Activated CD4-positive, alpha-beta T cell treated with anti-CD3 and anti-CD28 coated beads, Interleukin-2, Interleukin-4, amounts not matched to agents 100 ng/mL and 50 ng/mL, durations not matched to agents 16 hours and 8 hours (primary cell): ENCODE data around the gene GUCY2C.
"Not testable (repeated sequence)": the region's sequence is repeated elsewhere in the genome, so short reads cannot be mapped to it uniquely, and the experiment has no call there.

Experiments
- DNase-seq: peaks from one replicate; pipeline ENCODE4 v3.0.0-alpha.2; 2020; ENCODE audit warnings: low spot score

Gene GUCY2C

GRCh38 chr12:14696265-14696741, at the start of gene GUCY2C:
Gene GUCY2C (minus strand): TSS chr12:14696599. CDS start chr12:14696448, 151 bp downstream.
- DNase-seq, result no peak

DNA sequence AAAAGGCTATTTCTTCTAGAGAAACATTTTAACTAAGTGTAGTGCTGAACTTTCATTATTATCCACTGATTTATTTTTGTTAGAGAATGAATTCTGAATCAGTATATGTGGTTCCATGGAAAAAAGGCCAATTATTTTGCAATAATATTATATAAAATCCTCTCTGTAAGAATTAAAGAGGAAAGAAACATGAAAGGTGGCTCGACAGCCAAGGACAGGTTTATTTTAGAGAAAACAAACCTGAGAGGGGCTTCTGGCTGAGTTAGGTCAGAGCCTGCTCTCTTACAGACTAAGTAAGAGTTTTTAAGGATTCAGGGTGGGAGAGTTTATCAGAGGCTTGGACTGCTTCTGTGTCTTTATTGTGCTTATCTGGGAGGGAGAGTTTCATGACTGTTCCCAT, 46.7 kb upstream of the GUCY2C start:
- no peak for DNase-seq

DNA sequence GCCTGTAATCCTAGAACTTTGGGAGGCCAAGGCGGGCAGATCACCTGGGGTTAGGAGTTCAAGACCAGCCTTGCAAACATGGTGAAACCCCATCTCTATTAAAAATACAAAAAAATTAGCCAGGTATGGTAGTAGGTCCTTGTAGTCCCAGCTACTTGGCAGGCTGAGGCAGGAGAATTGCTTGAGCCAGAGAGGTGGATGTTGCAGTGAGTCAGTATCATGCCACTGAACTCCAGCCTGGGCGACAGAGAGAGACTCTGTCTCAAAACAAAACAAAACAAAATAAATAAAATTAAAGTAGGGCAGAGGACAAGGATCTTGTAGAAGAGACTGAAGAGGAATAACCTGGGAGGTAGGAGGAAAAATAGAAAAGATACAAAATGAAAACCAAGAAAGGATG, 45.5 kb upstream of the GUCY2C start:
- DNase-seq, result no peak

DNA sequence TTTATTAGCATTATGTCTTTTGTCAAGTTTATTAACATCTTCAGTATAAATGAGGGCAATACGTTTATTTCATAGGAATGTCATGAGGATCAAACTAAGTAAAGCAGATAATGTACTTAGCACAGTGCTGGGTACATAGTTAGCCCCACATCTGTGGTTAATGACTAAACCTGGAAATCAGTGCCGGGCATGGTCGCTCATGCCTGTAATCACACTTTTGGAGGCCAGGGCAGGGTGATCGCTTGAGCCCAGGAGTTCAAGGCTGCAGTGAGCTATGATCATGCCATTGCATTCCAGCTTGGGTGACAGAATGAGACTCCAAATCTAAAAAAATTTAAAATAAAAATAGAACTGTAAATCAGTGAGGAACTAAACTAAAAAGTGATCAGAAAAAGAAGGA, 44.8 kb upstream of the GUCY2C start:
- no peak for DNase-seq

DNA sequence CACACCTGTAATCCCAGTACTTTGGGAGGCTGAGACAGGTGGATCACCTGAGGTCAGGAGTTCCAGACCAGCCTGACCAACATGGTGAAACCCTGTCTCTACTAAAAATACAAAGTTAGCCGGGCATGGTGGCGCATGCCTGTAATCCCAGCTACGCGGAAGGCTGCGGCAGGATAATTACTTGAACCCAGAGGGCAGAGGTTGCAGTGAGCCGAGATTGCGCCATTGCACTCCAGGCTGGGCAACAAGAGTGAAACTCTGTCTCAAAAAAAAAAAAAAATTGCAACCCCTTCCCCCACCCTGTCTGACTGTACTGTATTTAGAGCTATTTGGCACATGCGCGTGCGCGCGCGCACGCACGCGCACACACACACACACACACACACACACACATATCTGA, 40.0 kb upstream of the GUCY2C start:
- not testable (repeated sequence) for DNase-seq

- DNase-seq, result no peak
These were observed 35.4 kb upstream of the GUCY2C start for GRCh38 chr12:14731821-14732220.

GRCh38 chr12:14729586-14729985, 33.2 kb upstream of the GUCY2C start:
- no peak for DNase-seq

DNA sequence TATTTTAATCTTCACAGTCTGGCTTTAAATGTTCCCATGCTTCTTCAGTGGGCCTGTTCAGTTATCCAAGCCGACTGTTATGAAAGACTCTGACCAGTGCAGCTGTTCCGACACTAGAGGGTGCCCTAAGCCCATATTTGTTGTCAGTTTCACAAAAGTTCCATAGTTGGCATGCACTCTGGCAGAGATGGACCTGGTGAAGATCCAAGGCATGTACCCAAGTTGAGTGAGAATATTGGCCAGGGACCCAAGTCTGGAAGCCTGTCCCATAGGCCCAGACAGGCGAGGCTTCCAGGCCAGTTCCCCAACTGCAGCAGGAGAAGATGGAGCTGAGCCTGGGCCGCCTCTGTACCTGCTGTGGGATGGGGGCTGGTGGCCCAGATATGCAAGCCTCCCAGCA, 27.4 kb upstream of the GUCY2C start:
- DNase-seq, result peak; percentile 58

DNA sequence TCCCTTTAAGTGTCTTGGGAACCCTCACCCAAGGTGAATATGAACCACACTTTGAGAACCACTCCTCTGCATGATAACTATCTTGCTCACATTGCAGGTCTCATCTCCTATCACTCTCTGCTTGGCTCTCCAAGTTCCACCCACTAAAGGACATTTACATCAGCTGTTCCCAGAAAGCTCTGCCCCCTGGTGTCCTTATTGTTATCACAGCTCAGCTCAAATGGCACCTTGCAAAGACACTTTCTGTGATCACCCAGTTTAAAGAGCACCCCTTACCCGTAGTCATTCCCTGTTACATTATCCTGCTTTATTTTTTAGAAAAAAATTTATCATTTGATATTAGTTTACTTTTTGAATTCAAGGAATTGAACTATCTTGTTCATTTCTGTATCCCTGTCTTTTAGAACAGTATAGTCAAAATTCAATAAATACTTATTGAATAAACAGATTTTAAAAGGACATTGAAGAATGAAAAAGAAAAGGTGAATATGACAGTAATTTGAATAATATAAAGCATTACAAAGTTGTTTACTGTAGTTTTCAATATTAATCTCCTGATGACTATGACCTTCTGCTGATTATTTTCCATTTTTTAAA, 20.5 kb upstream of the GUCY2C start:
- DNase-seq, result peak; percentile 49

GRCh38 chr12:14714437-14714836, 18.0 kb upstream of the GUCY2C start:
- DNase-seq, result no peak

DNA sequence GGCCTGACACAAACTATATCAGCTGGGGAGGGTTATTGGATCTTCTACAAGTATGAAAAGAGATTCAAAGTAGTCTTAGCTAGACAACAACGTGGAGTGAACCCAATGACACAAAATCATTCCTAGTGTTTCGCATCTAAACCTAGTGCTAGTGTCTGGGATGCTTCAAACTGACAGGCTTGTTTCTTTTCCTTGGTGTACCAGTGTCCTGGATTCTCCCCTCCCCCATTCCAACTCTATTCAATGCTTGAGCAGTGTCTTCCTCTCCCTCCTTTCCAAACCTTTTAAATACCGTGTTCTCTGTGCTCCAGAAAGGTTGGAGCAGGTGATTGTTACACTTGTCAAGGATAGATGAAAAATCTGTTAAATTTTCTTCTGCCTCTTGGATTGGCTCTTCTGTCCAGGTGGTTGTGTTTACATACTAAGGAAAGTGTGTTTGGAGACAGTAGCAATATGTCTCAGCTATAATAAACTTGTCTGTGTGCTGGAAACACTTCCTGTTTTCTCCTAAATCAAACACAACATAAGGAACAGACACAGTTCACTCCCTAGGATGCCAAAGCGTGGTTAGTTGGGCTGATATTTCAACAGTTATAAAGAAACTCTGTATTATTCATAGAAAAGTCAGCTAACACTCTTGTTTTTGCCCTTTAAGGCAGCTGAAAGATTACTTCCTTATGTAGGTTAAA, 14.4 kb upstream of the GUCY2C start:
- no peak for DNase-seq

- no peak for DNase-seq
These were observed 5.6 kb upstream of the GUCY2C start for GRCh38 chr12:14701809-14702568.

DNA sequence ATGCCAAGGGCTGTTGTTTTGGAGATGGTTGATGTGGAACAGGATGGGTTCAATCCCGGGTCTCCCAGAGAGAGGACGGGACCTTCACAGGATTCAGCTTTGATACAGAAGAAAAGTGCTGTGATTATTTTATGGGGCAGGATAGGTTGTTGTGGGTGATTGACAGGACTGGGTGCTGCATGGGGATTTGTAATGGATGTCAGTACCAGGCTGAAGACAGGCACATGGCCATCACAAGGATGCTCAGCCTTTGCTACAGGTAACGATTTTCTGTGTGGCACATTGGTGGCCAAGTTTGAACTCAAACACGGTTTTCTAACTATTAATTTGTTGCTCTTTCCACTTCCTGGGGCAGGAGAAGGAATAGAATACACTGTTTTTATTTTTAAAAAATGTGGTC, 4.5 kb upstream of the GUCY2C start:
- no peak for DNase-seq

DNA sequence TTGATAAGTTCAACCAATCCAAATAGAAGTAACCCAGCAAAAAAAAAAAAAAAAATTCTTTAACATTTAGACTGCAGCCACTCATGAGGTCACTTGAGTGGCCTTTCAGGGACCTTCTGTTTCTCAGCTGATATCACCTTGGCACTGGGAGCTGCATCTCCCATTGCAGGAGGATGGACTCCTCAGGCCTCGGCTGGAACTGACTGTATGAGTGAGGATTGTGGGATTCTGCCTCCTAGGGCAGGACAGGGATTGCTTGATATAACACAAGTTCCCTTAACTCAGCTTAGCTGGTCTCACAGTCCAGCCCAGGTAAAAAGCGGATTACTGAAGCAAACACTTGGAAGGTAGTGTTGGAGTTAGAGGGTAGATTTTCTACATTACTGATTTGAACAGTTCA, 3.5 kb upstream of the GUCY2C start:
- DNase-seq, result no peak

DNA sequence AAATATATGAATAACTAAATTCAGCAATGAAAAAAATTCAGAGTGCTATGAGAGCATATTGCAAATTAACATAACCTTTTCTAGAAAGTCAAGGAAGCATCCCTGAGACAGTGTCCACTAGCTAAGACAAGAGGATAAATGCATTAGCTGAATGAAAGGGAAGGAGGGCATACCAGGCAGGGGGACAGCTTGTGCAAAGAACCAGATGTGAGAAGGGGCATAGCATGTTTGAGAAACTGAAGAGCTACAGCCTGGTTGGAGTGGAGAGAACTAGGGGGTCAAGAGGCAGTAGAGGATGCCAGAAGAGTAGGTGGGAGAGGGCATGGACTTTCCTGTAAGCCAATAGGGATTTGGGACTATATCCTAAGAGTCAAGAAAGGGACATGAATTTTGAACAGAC, 2.2 kb upstream of the GUCY2C start:
- no peak for DNase-seq

DNA sequence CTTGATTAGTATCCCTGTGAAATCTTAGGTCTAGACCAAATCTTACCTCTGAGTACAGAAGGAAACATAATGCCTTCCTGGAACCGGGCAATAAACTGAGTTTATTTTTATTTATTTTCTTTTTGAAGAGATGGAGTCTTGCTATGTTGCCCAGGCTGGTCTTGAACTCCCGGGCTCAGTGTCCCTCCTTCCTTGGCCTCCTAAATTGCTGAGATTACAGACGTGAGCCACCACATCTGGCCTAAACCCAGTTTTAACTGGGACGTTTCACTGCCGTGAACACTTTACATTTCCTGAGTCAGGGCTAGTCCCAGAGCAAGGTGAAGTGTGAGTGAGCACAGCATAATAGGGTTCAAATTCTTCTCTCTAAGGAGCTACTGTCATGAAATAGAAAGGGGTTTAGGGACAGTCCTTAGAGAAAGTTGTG, 671 bp downstream of the GUCY2C start:
- no peak for DNase-seq

- DNase-seq, result no peak
These were observed 1.4 kb downstream of the GUCY2C start for GRCh38 chr12:14694970-14695369.

GRCh38 chr12:14694145-14694714, 2.2 kb downstream of the GUCY2C start:
- DNase-seq, result no peak

- no peak for DNase-seq
These were observed 3.3 kb downstream of the GUCY2C start for GRCh38 chr12:14693116-14693515.

GRCh38 chr12:14691560-14691959, 4.8 kb downstream of the GUCY2C start:
- DNase-seq, result no peak

- DNase-seq, result no peak
These were observed 6.4 kb downstream of the GUCY2C start for GRCh38 chr12:14689996-14690395.

- DNase-seq, result no peak
These were observed 7.3 kb downstream of the GUCY2C start for GRCh38 chr12:14689144-14689543.

GRCh38 chr12:14682231-14682630, 14.2 kb downstream of the GUCY2C start:
- not testable (repeated sequence) for DNase-seq
